Tibial nerve (tissue), 4 donors: ENCODE data around the gene ZNF521. TPM values are rescaled to one million over a fixed set of nuclear protein-coding genes. Genes with fewer than 3 reads are reported as not detected.

Experiments used
- DNase-seq, 2 donors: peaks; one replicate each; pipeline ENCODE4 v3.0.0-alpha.2; 2019; ENCODE audit warnings: low spot score in 2 of 2
- H3K27ac ChIP-seq, 4 donors: fragments of 200-600 bp; sonication (generic) in 3 of 4; one replicate each; pipeline ENCODE4 v1.5.1; 2017 to 2019; ENCODE audit warnings: mild to moderate bottlenecking in 1 of 4
- H3K27me3 ChIP-seq, 2 donors: fragments of 200-600 bp; sonication (generic) in 1 of 2; one replicate each; pipeline versions ENCODE4 v1.5.1 to v1.6.0; 2017 to 2019
- H3K36me3 ChIP-seq, 3 donors: fragments of 200-600 bp; sonication (generic); one replicate each; pipeline ENCODE4 v1.5.1; 2018 to 2019
- H3K4me1 ChIP-seq, 4 donors: fragments of 200-600 bp; sonication (generic) in 3 of 4; one replicate each; pipeline ENCODE4 v1.5.1; 2017 to 2019
- H3K4me3 ChIP-seq, 4 donors: fragments of 200-600 bp; sonication (generic) in 3 of 4; one replicate each; pipeline ENCODE4 v1.5.1; 2017 to 2019; ENCODE audit warnings: mild to moderate bottlenecking in 1 of 4, moderate library complexity in 1 of 4
- H3K9me3 ChIP-seq, 4 donors: fragments of 200-600 bp; sonication (generic) in 3 of 4; one replicate each; pipeline ENCODE4 v1.5.1; 2017 to 2019
- EP300 ChIP-seq, 2 donors: sonication (generic); formaldehyde crosslinking; IDR thresholded peaks; one replicate each; pipeline ENCODE4 v1.6.1; 2017; ENCODE audit warnings: antibody characterized with exemption in 2 of 2, mild to moderate bottlenecking in 1 of 2
- POLR2A ChIP-seq, 2 donors: fragments of 450-650 bp; IDR thresholded peaks; one replicate each; pipeline ENCODE4 v1.6.1; 2017; ENCODE audit warnings: antibody characterized with exemption in 2 of 2, mild to moderate bottlenecking in 2 of 2, moderate library complexity in 2 of 2
- WGBS, 2 donors: methylation state at CpG; one replicate each; pipeline ENCODE4 v1.1.5; 2018; 5-methylcytosine and 5-hydroxymethylcytosine counted together
- total RNA-seq, 4 donors: library from RNA; depleted of rRNA; stranded (reverse); fragments of >200 nt; gene quantifications; one replicate each; pipeline ENCODE4 v1.1.0, GENCODE V29; 2016
- TF ChIP-seq, protein P1 (sequence below), 5 experiments: fragments of 200-600 bp in 3 of 5; fragments of 450-650 bp in 2 of 5; sonication (generic) in 3 of 5; IDR thresholded peaks; one replicate each; pipeline ENCODE4 v1.5.1; 2016 to 2019; ENCODE audit warnings: antibody characterized with exemption in 5 of 5, mild to moderate bottlenecking in 3 of 5, moderate library complexity in 2 of 5

The ZNF521 gene
- total RNA-seq, 4 donors from 2014 or later, result 32.7 to 66.3 (median 43.4) TPM

DNA sequence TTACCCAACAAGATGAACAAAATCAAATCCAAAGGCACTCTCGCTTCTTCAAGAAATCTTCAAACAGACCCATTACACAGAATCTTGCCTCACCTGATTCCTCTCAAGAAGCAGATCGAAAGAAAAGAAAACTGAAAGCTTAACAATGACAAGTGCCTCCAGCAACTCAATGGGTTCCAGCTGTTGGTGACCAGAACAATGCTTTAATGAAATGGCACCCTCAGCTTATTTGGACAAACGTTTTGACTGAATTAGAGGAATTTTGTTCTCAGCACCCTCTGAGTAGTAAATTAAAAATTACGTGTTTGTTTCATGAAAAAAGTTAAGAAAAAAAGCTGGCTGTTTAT is 211.0 kb downstream of the ZNF521 start:
- Histone ChIP-seq H3K27ac (no peak overlapping the region), H3K9me3 (no peaks in the 10 kb centered on the region), H3K4me1 (peaks cover 0 to 48% (median 2%) of the 10 kb centered on the region in 4 donors), H3K4me3 (no peak overlapping the region), H3K27me3 (no peaks in the 10 kb centered on the region), H3K36me3 (no peaks in the 10 kb centered on the region)
- DNase-seq, result no peak
- TF ChIP-seq EP300 (IDR thresholded peaks at IDR 0.05) (no peak), POLR2A (IDR thresholded peaks at IDR 0.05) (no peak)
- TF ChIP-seq, protein P1, sequence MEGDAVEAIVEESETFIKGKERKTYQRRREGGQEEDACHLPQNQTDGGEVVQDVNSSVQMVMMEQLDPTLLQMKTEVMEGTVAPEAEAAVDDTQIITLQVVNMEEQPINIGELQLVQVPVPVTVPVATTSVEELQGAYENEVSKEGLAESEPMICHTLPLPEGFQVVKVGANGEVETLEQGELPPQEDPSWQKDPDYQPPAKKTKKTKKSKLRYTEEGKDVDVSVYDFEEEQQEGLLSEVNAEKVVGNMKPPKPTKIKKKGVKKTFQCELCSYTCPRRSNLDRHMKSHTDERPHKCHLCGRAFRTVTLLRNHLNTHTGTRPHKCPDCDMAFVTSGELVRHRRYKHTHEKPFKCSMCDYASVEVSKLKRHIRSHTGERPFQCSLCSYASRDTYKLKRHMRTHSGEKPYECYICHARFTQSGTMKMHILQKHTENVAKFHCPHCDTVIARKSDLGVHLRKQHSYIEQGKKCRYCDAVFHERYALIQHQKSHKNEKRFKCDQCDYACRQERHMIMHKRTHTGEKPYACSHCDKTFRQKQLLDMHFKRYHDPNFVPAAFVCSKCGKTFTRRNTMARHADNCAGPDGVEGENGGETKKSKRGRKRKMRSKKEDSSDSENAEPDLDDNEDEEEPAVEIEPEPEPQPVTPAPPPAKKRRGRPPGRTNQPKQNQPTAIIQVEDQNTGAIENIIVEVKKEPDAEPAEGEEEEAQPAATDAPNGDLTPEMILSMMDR (IDR thresholded peaks at IDR 0.05), result no peak
- WGBS, 2 donors, result 60 to 62% methylated on average over 4 of the region's 4 CpGs

DNA sequence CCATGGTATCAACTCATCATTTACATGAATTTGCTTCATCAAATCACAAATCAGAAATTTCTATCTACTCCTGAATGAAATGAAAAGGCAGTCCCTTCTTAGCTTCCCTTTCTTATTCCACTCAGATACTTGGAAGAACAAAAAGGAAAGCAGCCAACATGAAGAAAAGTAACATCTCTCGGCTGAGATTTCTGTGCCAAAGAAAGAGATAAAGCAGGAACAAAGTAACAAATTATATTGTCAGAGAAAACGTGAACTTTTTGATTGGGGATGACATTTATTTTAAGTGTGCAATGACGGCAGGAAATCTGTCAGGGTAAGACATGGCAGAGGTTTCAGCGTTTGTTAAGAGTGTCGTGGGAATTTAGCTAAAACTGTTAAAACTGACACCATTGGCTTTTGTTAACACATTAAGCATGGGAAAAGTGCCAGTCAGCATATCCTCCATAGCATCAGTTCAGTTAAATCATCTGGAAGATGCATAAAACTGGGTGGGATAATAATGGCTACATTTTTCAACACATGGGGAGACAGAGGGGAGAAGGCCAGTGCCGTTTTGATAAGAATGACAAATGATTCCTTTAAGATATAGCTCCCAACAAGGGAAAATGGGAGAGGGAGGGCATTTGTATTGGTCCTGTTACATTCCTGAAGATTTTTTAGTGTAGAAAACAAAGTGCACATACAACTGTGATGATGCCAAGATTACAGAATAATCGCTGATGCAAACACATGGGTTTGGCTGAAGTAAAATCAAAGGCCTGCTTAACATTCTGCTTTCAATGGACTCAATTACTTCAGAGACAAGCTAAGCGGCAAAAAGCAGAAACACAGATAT is 211.6 kb downstream of the ZNF521 start:
- H3K9me3 ChIP-seq, result no peaks in the 10 kb centered on the region
- no peaks in the 10 kb centered on the region for H3K36me3 ChIP-seq
- no peak for DNase-seq
- TF ChIP-seq, protein P1 (IDR thresholded peaks at IDR 0.05), result no peak
- TF ChIP-seq POLR2A (IDR thresholded peaks at IDR 0.05), result no peak
- TF ChIP-seq EP300 (IDR thresholded peaks at IDR 0.05), result no peak
- H3K27me3 ChIP-seq, result no peaks in the 10 kb centered on the region
- no peak overlapping the region for H3K27ac ChIP-seq
- H3K4me1 ChIP-seq, result peaks cover 0 to 50% (median 2%) of the 10 kb centered on the region in 4 donors
- H3K4me3 ChIP-seq, result no peak overlapping the region
- 34% methylated on average over 8 of the region's 8 CpGs for WGBS, 2 donors

DNA sequence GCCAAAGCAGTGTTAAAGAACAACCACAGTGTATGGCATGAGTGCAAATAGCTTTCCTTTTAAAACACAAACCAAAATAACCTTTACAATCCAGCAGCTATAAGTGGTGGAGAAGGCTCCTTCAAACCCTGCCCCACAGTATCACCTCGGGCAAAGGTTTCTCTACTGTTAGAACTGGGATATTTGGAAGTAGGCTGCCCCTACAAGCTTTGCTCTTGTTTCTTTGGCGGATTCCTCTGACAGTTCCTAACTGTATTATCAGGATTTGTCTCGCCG is 214.8 kb downstream of the ZNF521 start:
- DNase-seq, result no peak
- H3K27ac ChIP-seq, result peak overlapping the region in 2 of 4 donors; percentile 32 to 73
- TF ChIP-seq POLR2A (IDR thresholded peaks at IDR 0.05) (no peak), EP300 (IDR thresholded peaks at IDR 0.05) (no peak)
- TF ChIP-seq, protein P1 (IDR thresholded peaks at IDR 0.05), result no peak

DNA sequence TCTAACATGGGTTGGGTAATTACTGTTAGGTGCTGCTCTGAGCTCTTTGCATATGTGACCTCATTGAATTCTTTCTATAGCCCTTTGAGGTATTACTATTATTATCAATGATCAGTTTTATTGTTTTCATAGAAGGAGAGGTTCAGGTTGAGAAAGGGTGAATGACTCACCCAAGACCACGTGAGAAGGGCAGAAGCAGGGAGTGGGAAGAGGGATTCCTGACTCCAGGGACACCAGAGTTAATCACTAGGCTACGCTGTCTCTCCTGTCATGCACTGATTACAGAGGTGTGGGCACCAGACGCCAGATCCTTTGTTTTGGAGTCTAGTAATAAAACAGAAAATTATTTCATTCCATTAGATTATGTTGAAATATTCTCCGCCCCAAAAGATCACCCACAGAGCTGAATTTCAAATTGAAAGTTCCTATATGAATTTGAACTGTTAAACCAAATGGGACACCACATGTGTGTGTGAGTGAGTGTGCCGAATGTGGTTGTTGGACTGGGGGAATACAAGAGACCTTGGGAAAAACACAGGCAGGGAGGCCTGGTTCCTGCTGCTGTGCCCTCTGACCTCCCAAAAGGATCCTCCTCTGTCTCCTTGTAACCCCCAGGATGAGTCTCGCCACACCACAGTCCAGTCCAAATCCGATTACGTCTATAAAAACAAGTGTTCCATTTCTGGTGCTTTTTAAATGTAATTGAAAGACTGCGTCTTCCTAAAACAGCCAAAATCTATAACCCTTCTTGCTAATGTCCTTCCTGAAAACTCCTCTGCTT is 215.4 kb downstream of the ZNF521 start:
- H3K27ac ChIP-seq, result peak overlapping the region in 2 of 4 donors; percentile 32 to 73
- 52 to 68% methylated on average over 9 of the region's 9 CpGs for WGBS, 2 donors
- peak in 1 of 2 donors; percentile 35 for TF ChIP-seq EP300 (IDR thresholded peaks at IDR 0.05)
- TF ChIP-seq, protein P1 (IDR thresholded peaks at IDR 0.05), result no peak
- H3K36me3 ChIP-seq, result no peaks in the 10 kb centered on the region
- no peaks in the 10 kb centered on the region for H3K27me3 ChIP-seq
- peak in 1 of 2 donors; percentile 37 for DNase-seq
- no peaks in the 10 kb centered on the region for H3K9me3 ChIP-seq
- peaks cover 0 to 54% (median 0%) of the 10 kb centered on the region in 4 donors for H3K4me1 ChIP-seq
- no peak overlapping the region for H3K4me3 ChIP-seq

More for the DNA sequence above, 214.8 kb downstream of the ZNF521 start:
- peaks cover 0 to 54% (median 0%) of the 10 kb centered on the region in 4 donors for H3K4me1 ChIP-seq
- no peak overlapping the region for H3K4me3 ChIP-seq
- no peaks in the 10 kb centered on the region for H3K27me3 ChIP-seq
- WGBS, 2 donors, result 78 to 85% methylated on average over 4 of the region's 4 CpGs
- no peaks in the 10 kb centered on the region for H3K36me3 ChIP-seq
- no peaks in the 10 kb centered on the region for H3K9me3 ChIP-seq

DNA sequence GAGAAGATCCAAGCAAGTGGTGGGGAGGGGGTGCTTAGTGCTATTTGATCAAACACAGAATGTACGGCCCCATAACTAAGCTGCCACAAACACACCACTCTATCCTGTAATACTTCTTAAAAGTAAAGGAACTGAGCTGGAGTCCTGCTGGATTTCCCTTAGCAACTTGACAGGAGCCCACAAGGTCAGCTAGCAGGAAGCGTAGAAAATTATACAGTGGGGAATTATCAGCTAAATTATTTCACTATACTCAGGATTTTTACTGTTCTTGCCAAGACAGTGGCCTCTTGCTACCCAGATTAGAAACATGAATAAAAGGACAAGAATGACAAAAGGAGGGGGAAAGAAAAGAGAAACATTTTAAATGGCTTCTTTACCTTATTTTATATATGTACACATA is 217.1 kb downstream of the ZNF521 start:
- H3K36me3 ChIP-seq, result no peaks in the 10 kb centered on the region
- WGBS, 2 donors, result 51 to 53% methylated on average over 2 of the region's 2 CpGs
- H3K27me3 ChIP-seq, result no peaks in the 10 kb centered on the region
- no peak for DNase-seq
- H3K4me1 ChIP-seq, result peaks cover 0 to 44% (median 0%) of the 10 kb centered on the region in 4 donors
- no peak overlapping the region for H3K4me3 ChIP-seq
- no peaks in the 10 kb centered on the region for H3K9me3 ChIP-seq
- TF ChIP-seq POLR2A (IDR thresholded peaks at IDR 0.05), result no peak
- TF ChIP-seq, protein P1 (IDR thresholded peaks at IDR 0.05), result no peak
- TF ChIP-seq EP300 (IDR thresholded peaks at IDR 0.05), result no peak
- peak overlapping the region in 2 of 4 donors; percentile 7 to 31 for H3K27ac ChIP-seq
